ENCODE measurements around the gene MCEMP1. TPM values are rescaled to one million over a fixed set of nuclear protein-coding genes. Genes with fewer than 3 reads are reported as not detected.

The MCEMP1 gene
- total and polyA plus RNA-seq, 2 of the 13 experiments (the other 11 are each of a cell fraction or from before 2014, with no cell fraction given): not detected

- TF ChIP-seq DMAP1 (CRISPR knock-in tag; IDR thresholded peaks at IDR 0.05): no peak
- TF ChIP-seq ZNF569 (CRISPR knock-in tag; IDR thresholded peaks at IDR 0.05; ENCODE audit: borderline replicate concordance): no peak
- TF ChIP-seq FOXP1 (IDR thresholded peaks at IDR 0.05): no peak
- no peak for TF ChIP-seq FOXP1 (CRISPR knock-in tag; IDR thresholded peaks at IDR 0.05)
- TF ChIP-seq KDM6A (CRISPR knock-in tag; IDR thresholded peaks at IDR 0.05; ENCODE audit: low read depth): no peak
- TF ChIP-seq NFYB (CRISPR knock-in tag; IDR thresholded peaks at IDR 0.05): peak; percentile 54
- no peak for TF ChIP-seq ZFP90 (CRISPR knock-in tag; IDR thresholded peaks at IDR 0.05; ENCODE audit: borderline replicate concordance)
- peak; percentile 87 for TF ChIP-seq PBX2 (CRISPR knock-in tag; IDR thresholded peaks at IDR 0.05)
- peak; percentile 57 for TF ChIP-seq SP2 (CRISPR knock-in tag; IDR thresholded peaks at IDR 0.05)
- no peak for TF ChIP-seq SIX1 (CRISPR knock-in tag; IDR thresholded peaks at IDR 0.05; ENCODE audit: borderline replicate concordance)
- peak; percentile 56 for TF ChIP-seq NFYC (CRISPR knock-in tag; IDR thresholded peaks at IDR 0.05)
- BruUV-seq (replicated peaks): no TSS peak
- ATAC-seq (peak; percentile 64), FAIRE-seq (no peak), DNase-seq (ENCODE audit: low spot score) (peak; percentile 21)
- Histone ChIP-seq H3K9ac (ENCODE audit: insufficient read depth, low read depth, low read length) (no peak overlapping the region), H3K4me1 (ENCODE audit: insufficient read depth, low read length) (peaks cover 14% of the 10 kb centered on the region), H3K36me3 (replicated peaks in 1 of 2; ENCODE audit: control insufficient read depth in 1 of 2, insufficient read depth in 2 of 2, low read length in 2 of 2) (no peaks in the 10 kb centered on the region), H4K20me1 (ENCODE audit: insufficient read depth, low read length) (no peaks in the 10 kb centered on the region), H3K27ac (ENCODE audit: extremely low read length, insufficient read depth, low read length) (no peak overlapping the region), H3K4me3 (replicated peaks in 1 of 3; ENCODE audit: insufficient read depth in 1 of 3, low read depth in 2 of 3, low read length in 3 of 3) (no peak overlapping the region), H3K27me3 (ENCODE audit: control insufficient read depth in 1 of 2, insufficient read depth in 2 of 2, low read length in 2 of 2) (peaks cover 3 to 35% of the 10 kb centered on the region in 2 experiments; a peak in 2 of 5 replicates), H2AFZ (ENCODE audit: low read length) (no peak overlapping the region), H3K79me2 (ENCODE audit: insufficient read depth, low read length) (no peaks in the 10 kb centered on the region), H3K4me2 (ENCODE audit: low read depth, low read length) (no peak overlapping the region), H3K9me3 (ENCODE audit: low read length) (no peaks in the 10 kb centered on the region)
- intact Hi-C loops (cut with micrococcal nuclease; ENCODE audit: unreplicated experiment) (no loop called here), in situ Hi-C loops (cut with HindIII; ENCODE audit: extremely low pct_ligation_motif_present, low pct_unique_long_range_greater_than_20kb) (no loop called here)
- WGBS (ENCODE audit: low lambda C conversion rate): 33% methylated on average over 20 of the region's 21 CpGs
- POLR2A ChIA-PET: interaction anchor here (1.2 kb wide), 1 partner anchor 45 kb away, joined by 3 read pairs; the partner anchor contains the start of genes PET100 and XAB2
- CTCF ChIA-PET (ENCODE audit: low intra/inter-chr PET ratio, low total read pairs): no interaction called here
Measured at GRCh38 chr19:7674010-7675005, 2.6 kb upstream of the MCEMP1 start.

Data from HepG2 (cell line).